Stimulated activated CD8-positive, alpha-beta memory T cell treated with anti-CD3 and anti-CD28 coated beads, Interleukin-12 subunit alpha, Interleukin-12 subunit beta, amount 100 ng/mL, for 24 hours (primary cell): Measurements from ENCODE around the gene ATP6V0E2.

ENCODE experiments used
- DNase-seq: peaks from one replicate; pipeline ENCODE4 v3.0.0-alpha.2; 2020; ENCODE audit errors: extremely low read depth

The ATP6V0E2 gene

GRCh38 chr7:149864023-149864422, 9.7 kb upstream of the ATP6V0E2 start:
- DNase-seq, result no peak

- no peak for DNase-seq
Observed at GRCh38 chr7:149864751-149865150, 9.0 kb upstream of the ATP6V0E2 start.

GRCh38 chr7:149865437-149865836, 8.3 kb upstream of the ATP6V0E2 start:
- DNase-seq, result no peak

GRCh38 chr7:149866139-149866778, 7.5 kb upstream of the ATP6V0E2 start:
- no peak for DNase-seq

- DNase-seq, result no peak
Observed at GRCh38 chr7:149866779-149867447, 6.9 kb upstream of the ATP6V0E2 start.

GRCh38 chr7:149867762-149868622, 5.8 kb upstream of the ATP6V0E2 start:
- no peak for DNase-seq

GRCh38 chr7:149868623-149869290, 5.0 kb upstream of the ATP6V0E2 start:
- no peak for DNase-seq

- DNase-seq, result no peak
Observed at GRCh38 chr7:149869291-149869650, 4.5 kb upstream of the ATP6V0E2 start.

- no peak for DNase-seq
Observed at GRCh38 chr7:149869867-149870266, 3.9 kb upstream of the ATP6V0E2 start.

GRCh38 chr7:149870274-149870673, 3.5 kb upstream of the ATP6V0E2 start:
- DNase-seq, result no peak

GRCh38 chr7:149870701-149871483, 2.9 kb upstream of the ATP6V0E2 start:
- no peak for DNase-seq

- DNase-seq, result no peak
Observed at GRCh38 chr7:149871576-149871975, 2.2 kb upstream of the ATP6V0E2 start.

GRCh38 chr7:149872419-149873073, 1.2 kb upstream of the ATP6V0E2 start:
- no peak for DNase-seq

- no peak for DNase-seq
Observed at GRCh38 chr7:149873970-149874643, 338 bp downstream of the ATP6V0E2 start.

- no peak for DNase-seq
Observed at GRCh38 chr7:149874644-149875028, 867 bp downstream of the ATP6V0E2 start.

- no peak for DNase-seq
Observed at GRCh38 chr7:149875396-149875795, 1.6 kb downstream of the ATP6V0E2 start.

GRCh38 chr7:149877890-149878522, 4.2 kb downstream of the ATP6V0E2 start:
- DNase-seq, result no peak

- DNase-seq, result no peak
Observed at GRCh38 chr7:149878523-149878921, 4.8 kb downstream of the ATP6V0E2 start.

GRCh38 chr7:149879271-149879743, 5.5 kb downstream of the ATP6V0E2 start:
- DNase-seq, result no peak
